GM06990 (cell line): ENCODE data around the gene SCAF8.

Experiments used
- DNase-seq: peaks from one replicate; pipeline ENCODE4 v3.0.0-alpha.2; 2011; ENCODE audit not compliant: insufficient read length; ENCODE audit errors: extremely low read depth
- H3K27me3 ChIP-seq: replicated peaks from 2 replicates; pipeline ENCODE4 v1.6.0; 2011; ENCODE audit warnings: low read length; ENCODE audit not compliant: control insufficient read depth, insufficient read depth
- H3K36me3 ChIP-seq: 2 replicates; pipeline ENCODE4 v1.5.1; 2011; ENCODE audit warnings: low read length; ENCODE audit not compliant: control insufficient read depth, insufficient read depth
- H3K4me3 ChIP-seq: replicated peaks from 2 replicates; pipeline ENCODE4 v1.5.1; 2011; ENCODE audit warnings: low read depth, mild to moderate bottlenecking, control low read depth, low read length
- TF ChIP-seq, protein P1 (sequence below): IDR thresholded peaks from 2 replicates; pipeline ENCODE4 v1.5.1; 2011; ENCODE audit warnings: low read length, control low read depth, mild to moderate bottlenecking, inconsistent platforms; ENCODE audit not compliant: insufficient read depth, poor library complexity, severe bottlenecking

SCAF8 gene

DNA sequence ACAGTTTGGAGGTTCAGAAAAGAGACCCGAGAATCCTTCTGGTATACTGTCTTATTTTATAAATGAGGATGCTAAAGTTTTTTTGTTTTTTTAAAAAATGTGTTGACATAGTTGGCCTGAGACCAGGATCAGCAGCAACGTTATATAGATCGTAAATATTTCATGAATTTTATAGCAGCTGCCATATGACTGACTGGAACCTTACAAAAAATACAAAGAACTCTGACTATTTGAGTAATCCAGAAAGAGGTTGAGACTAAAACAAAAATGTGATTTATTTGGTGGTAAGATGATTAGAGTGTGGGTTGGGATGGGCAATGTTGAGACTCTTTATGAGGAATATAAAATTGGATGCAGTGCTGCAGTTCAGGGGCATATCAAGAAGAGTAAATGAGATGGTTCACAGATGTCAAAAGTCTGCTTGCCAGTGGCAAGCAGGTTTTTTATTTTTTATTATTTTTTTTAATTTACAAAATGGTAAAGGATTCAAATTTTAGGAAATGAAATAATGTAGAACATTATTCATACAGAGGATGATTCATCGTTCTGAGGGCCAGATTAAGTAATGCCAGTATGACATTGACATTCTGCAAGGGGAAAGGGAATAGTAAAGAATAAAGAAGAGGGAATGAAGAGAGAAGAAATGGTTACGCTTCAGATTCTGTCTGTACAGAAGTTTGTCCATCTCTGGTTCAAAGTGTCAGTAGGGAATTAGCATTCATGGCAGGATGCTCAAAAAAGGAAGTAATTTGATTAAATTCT is 58.5 kb downstream of the SCAF8 start:
- DNase-seq = no peak
- TF ChIP-seq, protein P1, sequence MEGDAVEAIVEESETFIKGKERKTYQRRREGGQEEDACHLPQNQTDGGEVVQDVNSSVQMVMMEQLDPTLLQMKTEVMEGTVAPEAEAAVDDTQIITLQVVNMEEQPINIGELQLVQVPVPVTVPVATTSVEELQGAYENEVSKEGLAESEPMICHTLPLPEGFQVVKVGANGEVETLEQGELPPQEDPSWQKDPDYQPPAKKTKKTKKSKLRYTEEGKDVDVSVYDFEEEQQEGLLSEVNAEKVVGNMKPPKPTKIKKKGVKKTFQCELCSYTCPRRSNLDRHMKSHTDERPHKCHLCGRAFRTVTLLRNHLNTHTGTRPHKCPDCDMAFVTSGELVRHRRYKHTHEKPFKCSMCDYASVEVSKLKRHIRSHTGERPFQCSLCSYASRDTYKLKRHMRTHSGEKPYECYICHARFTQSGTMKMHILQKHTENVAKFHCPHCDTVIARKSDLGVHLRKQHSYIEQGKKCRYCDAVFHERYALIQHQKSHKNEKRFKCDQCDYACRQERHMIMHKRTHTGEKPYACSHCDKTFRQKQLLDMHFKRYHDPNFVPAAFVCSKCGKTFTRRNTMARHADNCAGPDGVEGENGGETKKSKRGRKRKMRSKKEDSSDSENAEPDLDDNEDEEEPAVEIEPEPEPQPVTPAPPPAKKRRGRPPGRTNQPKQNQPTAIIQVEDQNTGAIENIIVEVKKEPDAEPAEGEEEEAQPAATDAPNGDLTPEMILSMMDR = no peak
- Histone ChIP-seq H3K4me3 (no peak overlapping the region), H3K27me3 (no peaks in the 10 kb centered on the region), H3K36me3 (peaks cover 2% of the 10 kb centered on the region)

DNA sequence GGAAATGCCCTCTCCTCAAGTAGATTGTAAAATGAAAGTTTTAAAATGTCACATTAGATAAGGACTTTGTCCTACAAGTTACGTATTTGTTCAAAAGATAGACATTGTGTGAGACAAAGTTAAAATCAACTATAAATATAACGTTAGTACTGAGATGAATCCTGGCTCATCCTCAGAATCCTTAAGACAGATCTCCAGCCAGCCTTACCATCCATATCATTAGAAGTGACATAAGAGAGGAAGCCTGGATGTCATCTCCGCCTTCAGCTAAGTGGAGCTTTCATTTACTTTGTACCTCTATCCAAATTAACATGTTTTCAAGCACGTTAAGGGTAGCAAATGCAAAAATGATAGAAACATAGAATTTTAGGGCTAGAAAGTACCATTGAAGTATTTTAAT is 59.1 kb downstream of the SCAF8 start:
- no peaks in the 10 kb centered on the region for H3K27me3 ChIP-seq
- H3K36me3 ChIP-seq = peaks cover 2% of the 10 kb centered on the region
- H3K4me3 ChIP-seq = no peak overlapping the region
- no peak for DNase-seq
- TF ChIP-seq, protein P1 = no peak

- TF ChIP-seq, protein P1 = no peak
- H3K36me3 ChIP-seq = peaks cover 2% of the 10 kb centered on the region
- DNase-seq = no peak
Observed at GRCh38 chr6:154792761-154793160, 59.5 kb downstream of the SCAF8 start.

GRCh38 chr6:154796484-154796883 is 63.3 kb downstream of the SCAF8 start:
- TF ChIP-seq, protein P1 = no peak
- no peak for DNase-seq
- Histone ChIP-seq H3K4me3 (no peak overlapping the region), H3K27me3 (no peaks in the 10 kb centered on the region), H3K36me3 (peaks cover 2% of the 10 kb centered on the region)

More at GRCh38 chr6:154792761-154793160, 59.5 kb downstream of the SCAF8 start:
- Histone ChIP-seq H3K4me3 (no peak overlapping the region), H3K27me3 (no peaks in the 10 kb centered on the region)

- peaks cover 2% of the 10 kb centered on the region for H3K36me3 ChIP-seq
- TF ChIP-seq, protein P1 = no peak
- no peak for DNase-seq
Observed at GRCh38 chr6:154797857-154798256, 64.6 kb downstream of the SCAF8 start.

More at GRCh38 chr6:154797857-154798256, 64.6 kb downstream of the SCAF8 start:
- H3K27me3 ChIP-seq = no peaks in the 10 kb centered on the region
- H3K4me3 ChIP-seq = no peak overlapping the region
